ENCODE measurements around the gene CDC42EP5.
"Not testable (repeated sequence)": the region's sequence is repeated elsewhere in the genome, so short reads cannot be mapped to it uniquely, and the experiment has no call there.

The CDC42EP5 gene

DNA sequence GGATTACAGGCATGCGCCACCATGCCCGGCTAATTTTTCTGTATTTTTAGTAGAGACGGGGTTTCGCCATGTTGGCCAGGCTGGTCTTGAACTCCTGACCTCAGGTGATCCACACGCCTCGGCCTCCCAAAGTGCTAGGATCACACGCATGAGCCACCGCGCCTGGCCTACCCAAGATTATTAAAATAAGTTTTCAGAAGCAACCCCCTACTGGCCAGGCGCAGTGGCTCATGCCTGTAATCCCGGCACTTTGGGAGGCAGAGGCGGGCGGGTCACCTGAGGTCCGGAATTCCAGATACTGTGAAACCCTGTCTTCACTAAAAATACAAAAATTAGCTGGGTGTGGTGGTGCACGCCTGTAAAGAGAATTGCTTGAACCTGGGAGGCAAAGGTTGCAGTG is 26.7 kb downstream of the CDC42EP5 start:
- not testable (repeated sequence) for DNase-seq

DNA sequence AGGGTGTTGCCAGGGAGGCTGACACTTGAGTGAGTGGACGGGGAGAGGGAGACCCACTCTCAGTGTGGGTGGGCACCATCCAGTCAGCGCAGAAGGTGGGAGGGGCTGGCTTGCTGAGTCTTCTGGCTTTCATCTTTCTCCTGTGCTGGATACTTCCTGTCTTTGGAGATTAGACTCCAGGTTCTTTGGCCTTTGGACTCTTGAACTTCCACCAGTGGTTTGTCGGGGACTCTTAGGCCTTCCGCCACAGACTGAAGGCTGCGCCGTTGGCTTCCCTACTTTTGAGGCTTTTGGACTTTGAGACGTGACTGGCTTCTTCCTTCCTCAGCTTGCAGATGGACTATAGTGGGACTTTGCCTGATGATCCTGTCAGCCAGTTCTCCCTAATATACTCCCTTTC is 28.4 kb downstream of the CDC42EP5 start:
- DNase-seq: no peak

GRCh38 chr19:54440641-54441040 is 32.5 kb downstream of the CDC42EP5 start:
- DNase-seq: no peak

- no peak for DNase-seq
Observed at GRCh38 chr19:54439174-54439851, 33.8 kb downstream of the CDC42EP5 start.

- DNase-seq: no peak
Observed at GRCh38 chr19:54436628-54437252, 36.4 kb downstream of the CDC42EP5 start.

GRCh38 chr19:54436031-54436523 is 37.0 kb downstream of the CDC42EP5 start:
- no peak for DNase-seq

DNA sequence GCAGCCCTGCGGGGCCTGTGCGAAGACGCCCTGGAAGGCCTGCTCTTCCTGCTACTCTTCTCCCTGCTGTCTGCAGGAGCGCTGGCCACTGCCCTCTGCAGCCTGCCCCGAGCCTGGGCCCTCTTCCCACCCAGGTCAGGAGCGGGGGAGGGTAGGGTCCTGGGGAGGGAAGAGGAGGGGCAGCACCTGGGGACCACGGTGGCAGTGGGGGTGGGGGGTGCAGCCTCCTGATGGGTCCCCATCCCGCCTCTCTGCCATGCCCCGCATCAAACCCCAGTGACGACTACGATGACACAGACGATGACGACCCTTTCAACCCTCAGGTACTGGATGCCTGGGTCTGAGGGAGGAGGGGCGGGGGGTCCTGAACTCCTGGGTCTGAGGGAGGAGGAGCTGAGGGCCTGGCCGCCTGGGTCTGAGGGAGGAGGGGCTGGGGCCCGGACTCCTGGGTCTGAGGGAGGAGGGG is 37.5 kb downstream of the CDC42EP5 start:
- no peak for DNase-seq

- DNase-seq: no peak
Observed at GRCh38 chr19:54434873-54435214, 38.3 kb downstream of the CDC42EP5 start.

- DNase-seq: no peak
Observed at GRCh38 chr19:54434112-54434872, 38.8 kb downstream of the CDC42EP5 start.

- no peak for DNase-seq
Observed at GRCh38 chr19:54433697-54434096, 39.4 kb downstream of the CDC42EP5 start.

DNA sequence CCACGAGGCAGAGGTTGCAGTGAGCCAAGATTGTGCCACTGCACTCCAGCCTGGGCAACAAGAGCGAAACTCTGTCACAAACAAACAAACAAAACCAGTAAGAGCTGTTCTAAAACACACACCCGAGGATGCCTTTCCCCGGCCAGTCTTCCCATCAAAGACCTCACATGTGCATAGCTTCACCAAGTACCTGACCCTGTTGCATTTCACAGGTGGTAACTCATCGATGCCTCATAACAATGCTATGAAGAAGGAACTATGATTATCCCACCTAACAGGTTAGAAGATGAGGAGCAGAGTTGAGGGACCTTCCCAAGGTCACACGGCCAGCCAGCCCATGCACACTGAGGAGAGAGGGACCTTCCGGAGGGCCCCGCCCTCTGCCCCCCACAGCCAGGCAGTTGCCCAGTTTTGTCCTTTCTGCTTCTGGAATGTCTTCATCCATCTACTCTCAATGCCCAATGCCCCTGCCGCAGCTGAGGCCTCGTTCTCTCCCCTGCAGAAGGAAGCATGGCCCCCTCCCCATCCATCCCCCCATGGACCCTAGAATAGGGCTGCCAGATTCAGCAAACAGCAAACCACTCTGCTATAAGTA is 40.9 kb downstream of the CDC42EP5 start:
- DNase-seq: no peak

DNA sequence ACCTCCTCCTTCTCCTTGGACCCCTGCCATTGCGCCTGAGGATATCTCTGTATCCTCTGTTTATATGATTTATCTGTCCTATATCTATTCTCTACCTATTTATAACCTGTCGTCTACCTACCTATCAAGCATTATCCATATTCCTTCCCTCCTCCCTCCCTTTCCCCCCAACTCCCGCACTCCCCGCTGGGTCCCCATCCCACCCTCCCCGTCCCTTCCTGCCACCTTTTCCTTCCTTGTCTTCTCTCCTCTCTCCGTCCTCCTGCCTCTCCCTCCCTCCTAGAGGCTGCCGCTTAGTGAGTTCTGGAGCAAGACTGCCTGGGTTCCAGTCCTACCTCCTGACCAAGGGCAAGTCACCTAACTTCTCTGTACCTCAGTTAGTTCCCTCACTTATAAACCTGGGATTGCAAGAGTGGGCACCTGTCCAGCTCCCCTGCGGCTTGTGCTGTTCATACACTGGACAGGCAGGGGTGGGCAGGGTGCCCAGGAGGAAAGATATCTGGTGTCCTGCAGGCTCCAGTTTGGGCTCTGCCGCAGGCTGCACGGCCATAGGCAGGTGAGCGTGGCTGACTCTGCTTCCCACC is 41.7 kb downstream of the CDC42EP5 start:
- no peak for DNase-seq

DNA sequence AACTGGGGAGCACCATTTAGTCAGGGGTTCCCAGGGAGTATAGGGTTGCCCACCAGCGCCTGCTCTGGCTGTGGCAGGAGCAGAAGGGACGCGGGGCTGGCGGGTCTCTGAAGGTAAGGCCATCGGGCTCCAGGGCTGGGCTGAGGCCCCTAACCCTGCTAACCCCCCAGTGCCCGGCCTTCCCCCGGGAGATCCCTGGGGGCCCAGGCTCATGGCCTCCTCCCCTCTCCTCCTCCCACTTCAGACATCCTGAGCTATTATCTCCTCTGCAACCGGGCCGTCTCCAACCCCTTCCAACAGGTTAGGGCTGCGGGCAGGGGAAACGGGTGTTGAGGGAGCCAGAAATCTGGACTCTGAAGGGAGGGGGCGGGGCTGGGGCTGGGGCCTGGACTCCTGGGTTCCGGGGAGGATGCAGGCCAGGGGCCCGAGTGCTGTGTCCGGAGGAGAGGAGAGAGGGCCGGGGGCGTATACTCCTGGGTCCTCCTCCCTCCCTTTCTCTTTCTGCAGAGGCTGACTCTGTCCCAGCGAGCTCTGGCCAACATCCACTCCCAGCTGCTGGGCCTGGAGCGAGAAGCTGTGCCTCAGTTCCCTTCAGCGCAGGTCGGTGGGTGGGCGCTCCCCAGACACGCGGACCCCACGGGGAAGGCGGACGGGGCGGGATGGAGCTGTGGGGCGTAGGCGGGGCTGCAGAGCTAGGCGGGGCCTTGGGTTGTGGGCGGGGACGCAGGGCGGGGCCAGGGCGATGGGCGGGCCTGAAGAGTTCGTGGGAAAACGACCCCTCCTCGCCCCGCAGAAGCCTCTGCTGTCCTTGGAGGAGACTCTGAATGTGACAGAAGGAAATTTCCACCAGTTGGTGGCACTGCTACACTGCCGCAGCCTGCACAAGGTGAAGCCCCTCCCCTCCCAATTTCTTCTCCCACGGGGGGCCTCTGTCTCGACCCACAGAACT is 42.5 kb downstream of the CDC42EP5 start:
- DNase-seq: no peak

DNA sequence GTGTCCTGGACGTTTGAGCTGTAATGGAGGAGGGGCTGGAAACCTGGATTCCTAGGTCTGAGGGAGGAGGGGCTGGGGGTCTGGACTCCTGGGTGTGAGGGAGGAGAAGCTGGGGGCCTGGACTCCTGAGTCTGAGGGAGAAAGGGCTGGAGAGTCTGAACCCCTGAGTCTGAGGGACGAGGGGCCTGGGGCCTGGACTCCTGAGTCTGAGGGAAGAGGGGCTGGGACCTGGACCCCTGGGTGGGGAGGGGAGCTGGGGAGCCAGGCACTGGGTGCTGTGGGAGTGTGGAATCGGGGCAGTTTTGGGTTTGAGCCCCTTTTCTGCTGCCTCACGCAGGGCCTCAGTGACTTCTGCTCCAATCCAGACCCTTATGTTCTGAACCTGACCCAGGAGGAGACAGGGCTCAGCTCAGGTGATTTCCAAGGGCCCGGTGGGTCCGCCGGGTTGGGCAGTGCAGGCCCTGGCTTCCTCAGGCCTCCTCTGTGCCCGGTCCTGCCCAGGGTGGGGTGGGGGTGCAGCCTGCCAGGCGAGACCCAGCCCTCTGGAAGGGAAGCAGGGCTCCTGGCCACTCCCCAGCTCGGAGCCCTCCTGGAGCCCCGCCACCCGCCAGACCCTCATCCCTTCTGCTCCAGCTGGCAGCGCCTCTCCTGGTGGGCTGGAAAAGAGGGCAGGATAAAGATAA is 43.4 kb downstream of the CDC42EP5 start:
- no peak for DNase-seq

DNA sequence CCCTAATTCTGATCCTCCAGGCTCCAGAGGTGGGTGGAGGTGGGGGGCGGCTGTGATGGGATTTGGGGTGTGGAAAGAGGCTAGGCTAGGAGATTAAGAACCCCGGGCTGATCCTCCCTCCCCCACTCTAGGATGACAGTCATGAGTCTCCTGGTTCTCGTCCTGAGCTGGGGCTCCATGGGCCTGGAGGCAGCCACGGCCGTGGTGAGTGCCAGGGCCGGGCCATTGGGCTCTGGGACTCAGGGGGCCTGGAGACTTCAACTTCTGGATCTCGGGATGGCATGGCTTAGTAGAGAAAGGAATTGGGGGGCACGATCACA is 44.0 kb downstream of the CDC42EP5 start:
- DNase-seq: no peak

GRCh38 chr19:54428323-54429175 is 44.5 kb downstream of the CDC42EP5 start:
- DNase-seq: no peak

- DNase-seq: no peak
Observed at GRCh38 chr19:54427586-54427985, 45.5 kb downstream of the CDC42EP5 start.

- DNase-seq: no peak
Observed at GRCh38 chr19:54426291-54426931, 46.7 kb downstream of the CDC42EP5 start.

DNA sequence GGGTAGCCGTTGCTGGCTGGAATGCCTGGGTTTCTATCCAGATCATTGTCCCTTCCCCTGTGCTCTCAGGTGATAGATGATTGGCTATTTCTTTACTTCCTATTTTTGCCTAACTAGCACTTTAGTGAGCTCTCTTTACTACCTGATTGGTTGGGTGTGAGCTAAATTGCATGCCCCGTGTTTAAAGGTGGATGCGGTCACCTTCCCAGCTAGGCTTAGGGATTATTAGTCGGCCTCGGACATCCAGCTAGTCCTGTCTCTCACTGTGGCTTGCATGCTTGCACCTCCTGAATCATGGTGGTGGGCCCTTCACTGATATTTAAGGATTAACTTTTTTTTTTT is 47.7 kb downstream of the CDC42EP5 start:
- no peak for DNase-seq

All from central memory CD4-positive, alpha-beta T cell (primary cell).